ENCODE measurements around the gene FNDC11.

FNDC11 gene

GRCh38 chr20:63529180-63529860 lies 24.6 kb upstream of the FNDC11 start:
- no peaks in the 10 kb centered on the region for H3K36me3 ChIP-seq (replicated peaks)
- DNase-seq = no peak
- in situ Hi-C loops (cut with HindIII; ENCODE audit: low pct_ligation_motif_present, low sequenced_read_pairs) = no loop called here
- H3K4me3 ChIP-seq (ENCODE audit: low read depth, low read length) = no peak overlapping the region
- no peaks in the 10 kb centered on the region for H3K27me3 ChIP-seq (replicated peaks)
- no peak for TF ChIP-seq CTCF (IDR thresholded peaks at IDR 0.05; ENCODE audit: low read depth, low read length, missing control alignments)
- no peak overlapping the region for H3K27ac ChIP-seq

GRCh38 chr20:63529861-63530787 lies 23.8 kb upstream of the FNDC11 start:
- no peak overlapping the region for H3K27ac ChIP-seq
- DNase-seq = no peak
- H3K36me3 ChIP-seq (replicated peaks) = no peaks in the 10 kb centered on the region
- H3K27me3 ChIP-seq (replicated peaks) = no peaks in the 10 kb centered on the region
- in situ Hi-C loops (cut with HindIII; ENCODE audit: low pct_ligation_motif_present, low sequenced_read_pairs) = no loop called here
- TF ChIP-seq CTCF (IDR thresholded peaks at IDR 0.05; ENCODE audit: low read depth, low read length, missing control alignments) = no peak
- H3K4me3 ChIP-seq (ENCODE audit: low read depth, low read length) = no peak overlapping the region

- TF ChIP-seq CTCF (IDR thresholded peaks at IDR 0.05; ENCODE audit: low read depth, low read length, missing control alignments) = no peak
- Histone ChIP-seq H3K27me3 (replicated peaks) (no peaks in the 10 kb centered on the region), H3K4me3 (ENCODE audit: low read depth, low read length) (no peak overlapping the region), H3K36me3 (replicated peaks) (no peaks in the 10 kb centered on the region), H3K27ac (no peak overlapping the region)
- in situ Hi-C loops (cut with HindIII; ENCODE audit: low pct_ligation_motif_present, low sequenced_read_pairs) = no loop called here
- DNase-seq = no peak
These were observed 23.2 kb upstream of the FNDC11 start for GRCh38 chr20:63530788-63531160.

- H3K27me3 ChIP-seq (replicated peaks) = no peaks in the 10 kb centered on the region
- no peak for TF ChIP-seq CTCF (IDR thresholded peaks at IDR 0.05; ENCODE audit: low read depth, low read length, missing control alignments)
- H3K4me3 ChIP-seq (ENCODE audit: low read depth, low read length) = no peak overlapping the region
- DNase-seq = no peak
- H3K27ac ChIP-seq = no peak overlapping the region
- in situ Hi-C loops (cut with HindIII; ENCODE audit: low pct_ligation_motif_present, low sequenced_read_pairs) = no loop called here
- H3K36me3 ChIP-seq (replicated peaks) = no peaks in the 10 kb centered on the region
These were observed 22.1 kb upstream of the FNDC11 start for GRCh38 chr20:63531686-63532448.

GRCh38 chr20:63532449-63532971 lies 21.4 kb upstream of the FNDC11 start:
- in situ Hi-C loops (cut with HindIII; ENCODE audit: low pct_ligation_motif_present, low sequenced_read_pairs) = no loop called here
- DNase-seq = no peak
- Histone ChIP-seq H3K27me3 (replicated peaks) (no peaks in the 10 kb centered on the region), H3K27ac (no peak overlapping the region), H3K36me3 (replicated peaks) (no peaks in the 10 kb centered on the region), H3K4me3 (ENCODE audit: low read depth, low read length) (no peak overlapping the region)
- TF ChIP-seq CTCF (IDR thresholded peaks at IDR 0.05; ENCODE audit: low read depth, low read length, missing control alignments) = no peak

All from brain microvascular endothelial cell (primary cell).